Suppressor macrophage treated with lipopolysaccharide for 1 hour (primary cell): ENCODE results near the gene EZH1.

ENCODE experiments used
- DNase-seq, 3 donors: peaks; one replicate each; pipeline ENCODE4 v3.0.0-alpha.2; 2020 to 2022

The EZH1 gene

DNA sequence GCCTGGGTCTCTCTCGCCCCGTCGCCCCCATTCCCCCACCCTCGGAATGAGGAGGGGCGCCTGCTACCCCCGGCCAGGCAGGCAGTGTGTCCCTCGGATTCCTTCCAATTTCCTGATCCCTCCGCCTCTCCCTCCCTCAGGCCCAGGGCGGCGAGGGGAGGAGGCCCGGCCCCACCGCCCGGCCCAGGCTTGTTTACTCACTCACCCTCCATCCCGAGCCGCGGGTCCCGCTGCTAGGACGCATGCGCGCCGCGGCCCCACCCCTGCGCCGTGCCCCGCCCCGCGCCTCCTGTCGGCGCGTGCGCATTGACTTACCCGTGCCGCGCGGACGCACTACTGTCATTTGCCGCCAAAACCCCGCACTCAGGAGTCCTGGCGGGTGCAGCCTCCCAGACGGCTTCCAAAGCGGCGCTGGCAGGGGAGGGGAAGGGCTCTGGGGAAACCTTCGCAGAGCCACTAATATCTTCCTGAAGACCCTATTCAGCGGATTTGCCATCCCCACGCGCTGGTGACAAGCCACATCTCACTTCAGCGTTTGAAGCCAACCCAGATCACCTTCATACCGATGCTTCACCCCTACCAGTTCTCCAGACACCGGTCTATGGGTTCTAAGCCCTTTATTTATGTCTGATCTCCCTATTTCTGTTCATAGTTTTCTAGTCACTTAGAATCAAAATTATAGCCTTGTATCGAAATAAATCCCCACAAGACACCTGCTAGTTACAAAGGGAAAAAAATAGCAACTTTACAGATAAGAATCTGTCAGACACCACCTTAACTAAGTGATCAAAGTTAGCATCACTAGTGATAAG, at the start of gene EZH1:
EZH1 (minus strand) TSS at position 235 of the 812 bp plus-strand sequence. CDS start 16,099 bp downstream, outside the sequence.
- DNase-seq, result peak; percentile 94 to 98 (median 97)

DNA sequence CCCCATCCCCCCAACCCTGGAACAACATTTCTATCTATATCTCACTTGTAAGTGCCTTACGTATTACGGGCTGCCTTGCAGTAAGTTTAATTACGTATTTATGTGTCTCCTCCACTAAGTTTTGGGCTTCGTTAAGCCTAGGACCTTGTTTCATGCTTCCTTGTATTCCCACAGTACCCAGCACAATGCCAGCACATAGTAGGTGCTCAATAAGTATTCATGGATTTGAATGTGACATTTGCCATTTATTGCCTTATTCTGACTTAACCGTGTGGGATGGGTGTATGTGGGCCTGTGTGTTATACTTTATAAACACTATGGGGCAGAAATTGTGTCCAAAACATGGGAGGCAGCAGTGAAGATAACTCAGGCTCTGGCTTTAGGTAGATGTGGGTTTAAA, 47.7 kb upstream of the EZH1 start:
- DNase-seq, result no peak

GRCh38 chr17:42791948-42792347, 47.1 kb upstream of the EZH1 start:
- DNase-seq, result no peak

DNA sequence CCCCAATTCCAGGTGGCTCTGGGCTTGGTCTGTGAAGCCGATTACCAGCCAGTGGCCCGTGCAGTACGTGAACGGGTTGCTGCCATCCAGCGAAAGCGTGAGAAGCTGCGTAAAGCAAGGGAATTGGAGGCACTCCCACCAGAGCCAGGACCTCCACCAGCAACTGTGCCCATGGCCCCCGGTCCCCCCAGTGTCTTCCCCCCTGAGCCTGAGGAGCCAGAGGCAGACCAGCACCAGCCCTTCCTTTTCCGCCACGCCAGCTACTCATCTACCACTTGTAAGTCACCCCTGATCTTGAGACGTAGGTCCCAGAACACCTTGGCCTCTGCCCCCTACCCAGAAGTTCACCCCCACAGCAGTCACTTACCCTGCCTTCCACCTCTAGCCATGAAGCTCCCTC, 42.4 kb upstream of the EZH1 start:
- no peak for DNase-seq

DNA sequence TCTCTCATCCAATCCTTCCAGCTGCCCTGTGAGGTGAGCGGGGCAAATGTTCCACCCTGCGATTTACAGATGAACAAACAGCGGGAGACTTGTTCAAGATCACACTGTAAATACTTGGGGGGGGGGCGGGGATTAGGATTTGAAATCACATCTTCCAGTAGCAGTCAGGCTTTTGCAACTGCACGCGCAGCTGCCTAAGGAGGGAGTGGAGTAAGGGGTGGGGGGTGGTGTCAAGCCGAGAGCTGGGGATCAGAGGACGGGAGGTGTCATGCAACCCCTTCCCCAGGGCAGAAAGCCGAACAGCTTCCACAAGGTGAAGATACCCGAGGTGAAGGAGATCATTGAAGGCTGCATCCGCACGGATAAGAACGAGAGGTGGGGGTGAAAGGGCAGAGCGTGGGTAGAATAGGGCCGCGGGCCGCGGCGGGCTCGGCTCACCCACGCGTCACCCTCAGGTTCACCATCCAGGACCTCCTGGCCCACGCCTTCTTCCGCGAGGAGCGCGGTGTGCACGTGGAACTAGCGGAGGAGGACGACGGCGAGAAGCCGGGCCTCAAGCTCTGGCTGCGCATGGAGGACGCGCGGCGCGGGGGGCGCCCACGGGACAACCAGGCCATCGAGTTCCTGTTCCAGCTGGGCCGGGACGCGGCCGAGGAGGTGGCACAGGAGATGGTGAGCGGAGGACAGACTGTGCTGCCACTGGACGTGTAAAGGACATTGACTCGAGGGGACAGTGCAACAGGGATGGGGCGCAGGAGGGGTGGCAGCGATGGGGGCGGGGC, 40.2 kb upstream of the EZH1 start:
- peak in 2 of 3 donors; percentile 27 to 60 for DNase-seq

GRCh38 chr17:42784409-42784808, 39.6 kb upstream of the EZH1 start:
- peak; percentile 34 to 72 (median 50) for DNase-seq

GRCh38 chr17:42783791-42784138, 38.9 kb upstream of the EZH1 start:
- no peak for DNase-seq

- DNase-seq, result no peak
Observed at GRCh38 chr17:42783062-42783790, 38.4 kb upstream of the EZH1 start.

- no peak for DNase-seq
Observed at GRCh38 chr17:42782166-42783061, 37.6 kb upstream of the EZH1 start.

DNA sequence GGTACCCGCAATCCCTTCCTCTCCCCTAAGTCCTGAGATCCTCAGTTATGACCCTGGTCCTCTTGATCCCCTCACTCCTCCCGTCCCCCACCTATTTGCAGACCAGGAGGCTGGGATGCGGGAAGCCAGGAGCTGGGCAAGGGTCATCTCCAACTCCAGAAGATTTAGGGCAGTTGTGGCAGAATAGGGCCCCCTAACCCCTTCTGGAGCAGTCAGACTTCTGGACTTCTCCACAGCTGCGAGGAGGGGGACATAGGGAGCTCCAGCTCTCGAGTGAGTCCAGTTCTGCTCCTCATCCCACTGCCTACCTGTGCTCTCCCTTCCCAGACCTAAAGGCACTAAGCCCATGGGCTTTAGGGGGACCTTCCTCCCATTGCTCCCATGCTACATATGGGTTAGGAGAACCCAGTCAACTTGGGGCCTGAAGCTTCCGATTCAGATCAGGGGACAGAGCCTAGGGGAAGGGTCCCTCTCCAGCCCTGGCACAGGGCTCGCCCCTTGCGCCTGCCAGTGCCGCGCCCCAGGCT, 36.9 kb upstream of the EZH1 start:
- DNase-seq, result no peak

DNA sequence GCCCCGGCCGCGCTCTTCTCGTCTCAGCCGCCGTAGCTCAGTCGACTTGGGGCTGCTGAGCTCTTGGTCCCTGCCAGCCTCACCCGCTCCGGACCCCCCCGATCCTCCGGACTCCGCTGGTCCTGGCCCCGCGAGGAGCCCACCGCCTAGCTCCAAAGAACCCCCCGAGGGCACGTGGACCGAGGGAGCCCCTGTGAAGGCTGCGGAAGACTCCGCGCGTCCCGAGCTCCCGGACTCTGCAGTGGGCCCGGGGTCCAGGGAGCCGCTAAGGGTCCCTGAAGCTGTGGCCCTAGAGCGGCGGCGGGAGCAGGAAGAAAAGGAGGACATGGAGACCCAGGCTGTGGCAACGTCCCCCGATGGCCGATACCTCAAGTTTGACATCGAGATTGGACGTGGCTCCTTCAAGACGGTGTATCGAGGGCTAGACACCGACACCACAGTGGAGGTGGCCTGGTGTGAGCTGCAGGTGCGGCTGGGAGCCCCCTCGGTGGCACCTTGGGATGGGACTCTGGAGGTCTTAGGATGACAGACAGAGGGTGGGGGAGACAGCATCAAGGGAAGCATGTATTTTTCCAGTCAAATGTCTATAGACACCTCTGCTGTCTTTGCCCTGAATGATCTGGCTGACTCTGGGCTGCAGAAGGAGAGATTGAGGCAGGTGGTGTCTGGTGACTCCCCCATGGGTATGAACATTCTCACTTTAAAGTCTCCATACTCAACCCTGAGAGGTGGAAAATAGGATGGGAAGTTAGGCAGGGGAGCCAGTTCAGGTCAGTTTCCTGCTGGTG, 36.2 kb upstream of the EZH1 start:
- no peak for DNase-seq

DNA sequence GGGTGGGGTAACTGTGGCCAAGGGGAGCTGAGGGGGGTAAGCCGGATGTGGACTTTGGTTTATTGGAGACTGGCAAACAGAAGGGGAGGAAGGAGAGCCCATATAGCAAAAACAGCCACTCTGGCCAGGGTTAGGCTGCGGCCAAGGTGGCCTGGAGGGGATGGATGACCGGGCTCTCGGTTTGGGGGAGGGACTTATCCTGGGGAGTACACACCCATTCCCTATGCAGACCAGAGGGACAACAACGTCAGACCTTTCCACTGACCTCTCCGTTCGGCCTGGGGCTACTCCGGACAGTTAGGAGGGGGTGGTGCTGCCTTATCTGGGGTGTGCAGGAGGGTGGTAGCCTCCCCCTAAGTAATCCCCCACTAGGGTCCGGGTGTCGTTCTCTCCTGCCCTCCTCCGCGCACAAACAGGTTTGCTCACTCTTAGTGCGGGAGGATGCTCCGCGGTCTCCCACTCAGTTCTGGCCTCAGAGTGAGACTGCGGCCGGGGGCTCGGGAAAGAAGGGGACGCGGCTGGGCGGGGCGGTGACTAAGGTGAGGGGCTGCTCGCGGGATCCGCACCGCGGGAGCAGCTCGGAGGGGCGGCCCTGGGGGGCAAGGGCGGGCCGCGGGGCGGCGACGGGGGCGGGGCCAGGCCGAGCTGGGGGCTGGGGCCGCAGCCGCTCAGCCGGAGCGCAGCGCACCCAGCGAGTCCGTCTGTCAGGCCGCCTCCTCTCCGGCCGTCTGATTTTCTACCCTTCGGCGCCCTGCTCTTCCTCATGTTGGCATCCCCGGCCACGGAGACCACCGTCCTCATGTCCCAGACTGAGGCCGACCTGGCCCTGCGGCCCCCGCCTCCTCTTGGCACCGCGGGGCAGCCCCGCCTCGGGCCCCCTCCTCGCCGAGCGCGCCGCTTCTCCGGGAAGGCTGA, 35.4 kb upstream of the EZH1 start, which contains the start of gene WNK4:
WNK4 (plus strand) TSS at position 675 of the 915 bp plus-strand sequence; CDS start at position 764, 89 bp downstream.
- no peak for DNase-seq

- DNase-seq, result no peak
Observed at GRCh38 chr17:42779304-42779935, 34.6 kb upstream of the EZH1 start.

GRCh38 chr17:42778570-42778969, 33.7 kb upstream of the EZH1 start:
- no peak for DNase-seq

DNA sequence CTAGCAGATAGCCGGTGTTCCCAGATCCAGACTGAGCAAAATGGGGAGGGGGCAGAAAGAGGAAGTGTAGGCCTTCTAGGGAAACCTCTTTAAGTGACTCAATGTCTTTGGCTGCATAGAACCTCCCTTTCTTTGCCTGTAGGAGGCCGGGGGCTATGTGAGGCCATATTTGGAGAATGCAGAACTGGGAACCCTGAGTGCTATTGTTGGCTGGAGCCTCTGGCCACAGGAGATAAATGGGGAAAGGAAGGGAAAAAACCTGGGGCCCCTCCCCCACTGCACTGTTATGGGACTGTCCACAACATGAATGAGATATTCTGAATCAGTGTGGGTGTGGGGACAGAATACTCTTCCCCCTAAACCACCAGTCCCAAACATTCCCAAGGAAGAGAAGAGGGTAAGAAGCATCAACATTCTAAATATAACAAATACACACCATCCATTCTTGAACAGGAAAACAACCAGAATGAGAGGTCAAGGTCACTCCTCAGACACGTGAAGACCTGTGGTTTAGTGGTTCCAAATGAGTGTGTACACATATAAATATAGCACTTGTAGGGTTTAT, 30.8 kb upstream of the EZH1 start:
- peak; percentile 75 to 91 (median 91) for DNase-seq

DNA sequence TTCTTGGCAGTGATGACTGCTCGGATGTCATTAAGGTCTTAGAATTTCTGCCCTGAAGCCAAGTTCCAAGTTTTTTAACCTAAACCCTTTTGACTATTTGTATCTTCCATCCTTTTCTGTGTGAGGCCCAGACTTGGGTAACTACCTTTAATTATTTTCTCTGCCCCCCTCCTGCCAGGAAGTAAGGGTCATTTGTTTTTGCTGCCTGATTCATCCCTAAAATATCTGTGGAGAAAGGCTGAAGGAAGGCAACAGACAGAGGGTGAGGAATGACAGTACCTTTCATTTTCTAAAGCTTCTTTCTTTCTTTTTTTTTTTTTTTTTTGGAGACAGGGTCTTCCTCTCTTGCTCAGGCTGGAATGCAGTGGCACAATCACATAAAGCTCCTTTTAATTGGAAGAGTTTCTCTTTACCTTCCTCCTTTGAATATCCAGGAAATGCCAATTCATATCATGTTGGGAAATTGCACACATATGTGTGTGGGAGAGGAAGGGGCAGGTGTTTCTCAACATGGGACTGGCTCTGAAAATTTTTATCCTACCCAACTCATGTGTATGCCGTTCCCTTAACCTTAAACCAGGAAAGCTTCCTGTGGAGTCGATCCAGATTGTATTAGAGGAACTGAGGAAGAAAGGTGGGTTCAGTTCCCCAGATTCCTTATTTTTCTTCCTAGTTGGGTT, 29.4 kb upstream of the EZH1 start:
- DNase-seq, result no peak

DNA sequence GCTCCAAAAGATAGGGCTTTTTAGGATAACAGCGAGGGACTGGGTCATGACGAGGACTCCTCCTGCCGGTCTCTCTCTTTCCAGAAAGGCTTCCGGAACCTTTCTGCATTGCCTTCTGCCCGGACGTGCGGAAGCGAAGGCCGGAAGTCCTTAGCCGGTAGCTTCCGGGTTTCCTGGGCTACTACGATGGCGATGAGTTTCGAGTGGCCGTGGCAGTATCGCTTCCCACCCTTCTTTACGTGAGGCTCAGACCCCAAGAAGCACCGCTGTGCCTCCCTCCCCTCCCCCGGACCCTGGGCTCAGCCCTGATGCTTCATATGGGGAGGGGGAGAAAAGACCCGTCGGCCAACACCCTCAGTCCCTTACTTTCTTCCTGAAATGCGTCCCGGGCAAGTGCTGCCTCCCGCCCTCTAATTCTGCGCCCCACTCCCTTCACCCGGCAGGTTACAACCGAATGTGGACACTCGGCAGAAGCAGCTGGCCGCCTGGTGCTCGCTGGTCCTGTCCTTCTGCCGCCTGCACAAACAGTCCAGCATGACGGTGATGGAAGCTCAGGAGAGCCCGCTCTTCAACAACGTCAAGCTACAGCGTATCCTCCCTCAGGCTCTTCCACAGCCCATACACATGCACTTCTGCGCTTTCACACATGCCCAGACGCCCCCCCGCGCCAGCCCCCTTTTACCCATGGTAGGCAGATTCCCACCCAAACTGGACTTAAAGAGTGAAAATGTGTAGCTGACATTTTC, 28.6 kb upstream of the EZH1 start, which contains the start of gene VPS25:
VPS25 (plus strand) TSS at position 160 of the 746 bp plus-strand sequence; CDS start at position 187, 27 bp downstream.
- DNase-seq, result peak; percentile 87 to 90 (median 89)

DNA sequence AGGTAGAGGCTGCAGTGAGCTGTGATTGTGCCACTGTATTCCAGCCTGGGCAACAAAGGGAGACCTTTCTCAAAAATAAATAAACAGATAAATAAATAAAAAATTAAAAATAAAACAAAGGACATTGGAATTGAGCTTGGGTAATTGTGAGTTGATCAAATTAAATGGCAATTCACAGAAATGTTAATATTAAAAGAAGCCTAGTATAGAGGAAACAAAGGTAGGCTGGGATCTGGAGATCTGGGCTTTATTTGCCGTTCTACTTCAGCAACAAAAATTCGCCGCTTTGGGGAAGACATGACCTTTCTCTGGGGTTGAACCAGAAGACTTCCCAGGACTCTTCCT, 28.1 kb upstream of the EZH1 start:
- DNase-seq, result no peak
